GM23248 (cell line): Measurements from ENCODE around the gene FAM117B. TPM values are rescaled to one million over a fixed set of nuclear protein-coding genes. Genes with fewer than 3 reads are reported as not detected.
A peak's percentile ranks its signal among the peaks of the same experiment; 100 is the strongest.
"Not testable (repeated sequence)": the region's sequence is repeated elsewhere in the genome, so short reads cannot be mapped to it uniquely, and the experiment has no call there.

Experiments used
- DNase-seq: peaks from one replicate; pipeline ENCODE4 v3.0.0-alpha.2; 2015
- H2AFZ ChIP-seq: fragments of 200-600 bp; sonication (generic); 2 replicates; pipeline ENCODE4 v1.6.1; 2016; ENCODE audit warnings: antibody characterized with exemption
- H3F3A ChIP-seq: fragments of 200-600 bp; sonication (generic); 2 replicates; pipeline ENCODE4 v1.6.1; 2016; ENCODE audit warnings: mild to moderate bottlenecking, antibody characterized with exemption, mixed run types; ENCODE audit not compliant: insufficient read depth
- H3K27ac ChIP-seq: fragments of 200-600 bp; sonication (generic); 2 replicates; pipeline ENCODE4 v1.5.1; 2016; ENCODE audit warnings: mild to moderate bottlenecking
- H3K27me3 ChIP-seq: fragments of 200-600 bp; sonication (generic); replicated peaks from 2 replicates; pipeline ENCODE4 v1.6.1; 2016; ENCODE audit warnings: mild to moderate bottlenecking; ENCODE audit not compliant: insufficient read depth
- H3K36me3 ChIP-seq: fragments of 200-600 bp; sonication (generic); 2 replicates; pipeline ENCODE4 v1.6.1; 2016; ENCODE audit warnings: low read depth, mild to moderate bottlenecking
- H3K4me1 ChIP-seq: fragments of 200-600 bp; sonication (generic); 2 replicates; pipeline ENCODE4 v1.6.1; 2016; ENCODE audit warnings: mild to moderate bottlenecking; ENCODE audit not compliant: insufficient read depth
- H3K4me2 ChIP-seq: fragments of 200-600 bp; sonication (generic); one replicate; pipeline ENCODE4 v1.6.1; 2016; ENCODE audit warnings: mild to moderate bottlenecking; ENCODE audit not compliant: unreplicated experiment
- H3K4me3 ChIP-seq: fragments of 200-600 bp; sonication (generic); 2 replicates; pipeline ENCODE4 v1.5.1; 2016; ENCODE audit warnings: mild to moderate bottlenecking
- H3K79me2 ChIP-seq: fragments of 200-600 bp; sonication (generic); 2 replicates; pipeline ENCODE4 v1.6.1; 2016; ENCODE audit warnings: mild to moderate bottlenecking; ENCODE audit not compliant: insufficient read depth
- H3K9ac ChIP-seq: fragments of 200-600 bp; sonication (generic); 2 replicates; pipeline ENCODE4 v1.6.1; 2016; ENCODE audit warnings: mild to moderate bottlenecking
- H3K9me2 ChIP-seq: fragments of 200-600 bp; sonication (generic); 2 replicates; pipeline ENCODE4 v1.6.1; 2016; ENCODE audit warnings: mixed run types, mild to moderate bottlenecking, moderate library complexity; ENCODE audit not compliant: insufficient read depth
- H3K9me3 ChIP-seq: fragments of 200-600 bp; sonication (generic); one replicate; pipeline ENCODE4 v1.6.1; 2017; ENCODE audit warnings: low read depth
- H4K20me1 ChIP-seq: fragments of 200-600 bp; sonication (generic); 2 replicates; pipeline ENCODE4 v1.6.0; 2016; ENCODE audit not compliant: insufficient read depth
- EZH2 ChIP-seq: fragments of 200-600 bp; sonication (generic); IDR thresholded peaks from 2 replicates; pipeline ENCODE4 v1.6.1; 2018; ENCODE audit warnings: antibody characterized with exemption, mild to moderate bottlenecking; ENCODE audit not compliant: insufficient read depth, poor library complexity, severe bottlenecking
- EZH2phosphoT487 ChIP-seq: fragments of 200-600 bp; sonication (generic); IDR thresholded peaks from 2 replicates; pipeline ENCODE4 v1.6.1; 2018; ENCODE audit warnings: antibody characterized with exemption, moderate library complexity, mild to moderate bottlenecking, low read depth; ENCODE audit not compliant: insufficient read depth
- WGBS, 2 experiments: methylation state at CpG; one replicate each; pipeline ENCODE4 v1.1.6; 2015 to 2017; ENCODE audit warnings: low lambda C conversion rate in 2 of 2, low coverage in 1 of 2; ENCODE audit errors: missing lambda C conversion rate in 2 of 2; 5-methylcytosine and 5-hydroxymethylcytosine counted together
- in situ Hi-C: fragments of 300-500 bp; cut with MboI; formaldehyde crosslinking; loops from 2 replicates; pipeline ENCODE4 v1.15.0; 2020
- polyA plus RNA-seq: library from polyadenylated mRNA; unstranded; fragments of >200 nt; fragmentation: Nextera tagmentation; extraction: Ambion mirVana; gene quantifications from 2 replicates; pipeline ENCODE4 v1.2.1, GENCODE V29; 2016
- total RNA-seq: library from RNA; depleted of rRNA; stranded (reverse); fragments of >200 nt; shearing (Covaris generic); gene quantifications from 2 replicates; pipeline ENCODE4 v1.2.3, GENCODE V29; 2014

The FAM117B gene
- total and polyA plus RNA-seq, 2 experiments from 2014 or later = 1.1 to 1.2 TPM

DNA sequence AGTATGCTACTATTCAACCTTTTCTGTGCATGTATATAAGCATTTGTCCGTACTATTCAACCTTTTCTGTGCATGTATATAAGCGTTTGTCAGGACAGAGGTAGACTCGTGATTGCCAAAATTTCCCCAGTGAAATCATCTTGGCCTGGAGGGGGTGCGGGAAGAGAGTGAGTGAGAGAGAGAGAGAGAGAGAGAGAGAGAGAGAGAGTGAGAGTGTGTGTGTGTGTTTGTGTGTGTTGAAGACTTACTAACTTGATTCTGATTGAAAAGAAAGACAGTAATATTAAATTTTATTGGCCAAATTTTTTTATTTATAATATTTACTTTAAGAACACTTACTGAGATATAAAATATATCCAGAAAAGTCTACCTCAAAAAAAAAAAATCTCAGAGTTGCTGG lies 19.1 kb downstream of the FAM117B start:
- DNase-seq = no peak
- no peaks in the 10 kb centered on the region for H3K27me3 ChIP-seq
- no peaks in the 10 kb centered on the region for H3K36me3 ChIP-seq
- WGBS, 2 experiments = 89 to 93% methylated on average over 4 of the region's 4 CpGs
- H2AFZ ChIP-seq = no peak overlapping the region
- H3K9me2 ChIP-seq = no peaks in the 10 kb centered on the region
- H3K9me3 ChIP-seq = no peaks in the 10 kb centered on the region
- no peaks in the 10 kb centered on the region for H3K79me2 ChIP-seq
- H4K20me1 ChIP-seq = no peaks in the 10 kb centered on the region
- no peak for TF ChIP-seq EZH2
- no peak for TF ChIP-seq EZH2phosphoT487
- in situ Hi-C loops = no loop called here
- no peak overlapping the region for H3K4me2 ChIP-seq
- H3K27ac ChIP-seq = no peak overlapping the region
- no peak overlapping the region for H3K4me3 ChIP-seq
- H3K4me1 ChIP-seq = no peaks in the 10 kb centered on the region
- H3F3A ChIP-seq = no peaks in the 10 kb centered on the region
- no peak overlapping the region for H3K9ac ChIP-seq

DNA sequence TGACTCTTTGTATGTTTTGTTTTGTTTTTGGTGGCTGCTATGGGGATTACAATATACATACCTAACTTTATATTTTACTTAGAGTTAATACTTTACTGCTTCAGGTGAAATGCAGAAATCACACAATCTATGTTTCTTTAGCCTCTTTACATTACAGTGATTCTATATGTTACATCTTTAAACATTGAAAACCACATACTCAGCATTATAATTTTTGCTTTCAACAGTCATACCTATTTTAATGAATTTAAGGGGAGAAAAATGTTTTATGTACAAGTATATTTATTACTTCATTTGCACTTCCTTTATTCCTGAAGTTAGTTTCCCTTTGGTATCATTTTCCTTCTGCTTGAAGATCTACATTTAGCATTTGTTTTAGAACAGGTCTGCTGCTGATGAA lies 23.1 kb downstream of the FAM117B start:
- no peaks in the 10 kb centered on the region for H3K79me2 ChIP-seq
- H3K9me2 ChIP-seq = no peaks in the 10 kb centered on the region
- H3K36me3 ChIP-seq = no peaks in the 10 kb centered on the region
- H4K20me1 ChIP-seq = no peaks in the 10 kb centered on the region
- H3K27me3 ChIP-seq = no peaks in the 10 kb centered on the region
- no peak overlapping the region for H2AFZ ChIP-seq
- DNase-seq = no peak
- H3K9me3 ChIP-seq = no peaks in the 10 kb centered on the region
- H3K9ac ChIP-seq = no peak overlapping the region
- H3K4me3 ChIP-seq = no peak overlapping the region
- in situ Hi-C loops = no loop called here
- no peaks in the 10 kb centered on the region for H3K4me1 ChIP-seq
- H3K4me2 ChIP-seq = no peak overlapping the region
- no peak overlapping the region for H3K27ac ChIP-seq
- TF ChIP-seq EZH2phosphoT487 (no peak), EZH2 (no peak)
- H3F3A ChIP-seq = no peaks in the 10 kb centered on the region

DNA sequence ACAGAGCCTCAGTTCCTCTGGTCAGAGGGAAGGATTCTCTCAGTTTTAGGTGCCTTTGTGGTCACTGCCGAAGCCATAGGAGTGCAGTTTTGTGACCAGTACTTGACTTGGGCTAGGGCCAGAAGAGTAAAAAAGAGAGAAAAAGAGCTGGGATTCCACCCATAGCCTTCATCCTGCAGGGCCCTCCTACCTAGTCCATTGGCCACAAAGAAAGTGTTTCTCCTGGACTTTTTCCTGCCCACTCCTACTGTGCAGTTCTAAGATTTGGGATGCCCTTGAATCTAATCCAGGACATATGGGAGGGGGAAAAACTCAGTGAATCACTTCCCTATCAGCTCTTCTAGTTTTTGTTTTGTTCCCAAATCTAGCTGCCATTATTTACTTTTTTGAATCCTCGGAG lies 26.0 kb downstream of the FAM117B start:
- no peak for DNase-seq
- no peaks in the 10 kb centered on the region for H3F3A ChIP-seq
- no peaks in the 10 kb centered on the region for H3K27me3 ChIP-seq

DNA sequence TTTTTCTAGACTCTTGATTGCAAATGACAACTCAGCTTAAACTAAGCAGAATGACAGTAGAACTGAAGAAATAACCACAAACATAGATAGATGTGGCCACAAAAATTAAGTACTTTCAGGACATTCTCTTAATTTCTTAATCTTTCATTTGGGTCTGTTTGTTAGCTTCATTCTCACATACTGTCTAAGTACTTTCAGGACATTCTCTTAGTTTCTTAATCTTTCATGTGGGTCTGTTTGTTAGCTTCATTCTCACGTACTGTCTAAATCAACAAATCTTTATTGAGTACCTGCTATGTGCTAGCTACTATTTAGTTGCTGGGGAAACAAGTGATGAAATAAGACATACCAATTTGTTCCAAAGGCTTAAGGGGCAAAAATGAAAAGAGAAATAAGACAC lies 35.1 kb downstream of the FAM117B start:
- Histone ChIP-seq H3K9ac (no peak overlapping the region), H3K27me3 (no peaks in the 10 kb centered on the region), H3K4me1 (peaks cover 8% of the 10 kb centered on the region; the same call in 1 of the 2 replicates), H3K27ac (no peak overlapping the region), H3K9me3 (no peaks in the 10 kb centered on the region), H3K4me3 (no peak overlapping the region), H3K36me3 (no peaks in the 10 kb centered on the region), H3F3A (no peaks in the 10 kb centered on the region), H2AFZ (peak overlapping the region; percentile 31; the same call in 1 of the 2 replicates), H3K9me2 (no peaks in the 10 kb centered on the region), H3K4me2 (no peak overlapping the region), H3K79me2 (no peaks in the 10 kb centered on the region), H4K20me1 (no peaks in the 10 kb centered on the region)
- 75 to 79% methylated on average over 1 of the region's 1 CpG for WGBS, 2 experiments
- TF ChIP-seq EZH2 = no peak
- TF ChIP-seq EZH2phosphoT487 = no peak
- no peak for DNase-seq
- in situ Hi-C loops = no loop called here

More for the DNA sequence above, 26.0 kb downstream of the FAM117B start:
- Histone ChIP-seq H3K4me2 (no peak overlapping the region), H2AFZ (no peak overlapping the region), H3K36me3 (no peaks in the 10 kb centered on the region), H4K20me1 (no peaks in the 10 kb centered on the region), H3K9me2 (no peaks in the 10 kb centered on the region), H3K79me2 (no peaks in the 10 kb centered on the region), H3K4me3 (no peak overlapping the region), H3K27ac (no peak overlapping the region), H3K9me3 (no peaks in the 10 kb centered on the region), H3K9ac (no peak overlapping the region), H3K4me1 (no peaks in the 10 kb centered on the region)
- TF ChIP-seq EZH2 (no peak), EZH2phosphoT487 (no peak)
- WGBS, 2 experiments = 87 to 99% methylated on average over 2 of the region's 2 CpGs
- in situ Hi-C loops = no loop called here

DNA sequence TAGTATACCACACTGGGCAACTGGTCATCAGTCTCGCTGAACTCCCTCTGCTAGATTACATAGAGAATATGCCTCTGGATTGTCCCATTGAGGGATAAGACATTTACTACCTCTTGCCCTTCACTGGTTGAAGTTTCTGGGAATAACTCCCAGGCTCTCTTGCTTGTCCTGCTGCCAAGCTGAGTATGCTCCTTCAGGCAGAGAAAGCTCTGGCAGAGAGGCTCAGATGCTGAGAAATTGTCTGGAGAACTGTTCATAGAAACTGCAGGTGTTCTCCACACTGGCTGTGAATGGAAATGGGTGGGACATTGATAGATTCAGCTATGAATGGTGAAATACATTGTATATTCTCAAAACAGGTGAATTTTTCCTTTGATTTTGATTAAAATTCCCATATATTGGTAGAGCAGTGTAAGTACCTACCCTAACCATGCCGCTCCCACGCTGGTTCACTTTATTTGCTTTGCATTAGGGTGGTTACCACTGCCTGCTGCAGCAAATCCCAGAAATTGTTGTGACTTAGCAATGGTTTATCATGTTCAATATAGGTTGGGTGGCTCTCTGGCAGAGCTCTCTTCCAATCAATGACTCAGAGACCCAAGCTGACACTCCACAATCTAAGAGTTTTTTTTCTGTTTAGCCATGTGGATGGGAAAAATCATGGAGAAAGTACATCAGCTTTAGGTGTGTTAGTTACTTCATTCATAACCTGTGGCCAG lies 36.7 kb downstream of the FAM117B start:
- Histone ChIP-seq H3F3A (no peaks in the 10 kb centered on the region), H3K9me2 (no peaks in the 10 kb centered on the region), H3K27me3 (no peaks in the 10 kb centered on the region), H2AFZ (no peak overlapping the region), H3K9ac (no peak overlapping the region), H4K20me1 (no peaks in the 10 kb centered on the region), H3K4me3 (no peak overlapping the region), H3K4me2 (no peak overlapping the region), H3K27ac (no peak overlapping the region), H3K9me3 (no peaks in the 10 kb centered on the region), H3K36me3 (no peaks in the 10 kb centered on the region), H3K79me2 (no peaks in the 10 kb centered on the region), H3K4me1 (peaks cover 8% of the 10 kb centered on the region; the same call in 1 of the 2 replicates)
- DNase-seq = no peak
- WGBS, 2 experiments = 84 to 90% methylated on average over 3 of the region's 3 CpGs
- no peak for TF ChIP-seq EZH2
- no peak for TF ChIP-seq EZH2phosphoT487
- in situ Hi-C loops = no loop called here

DNA sequence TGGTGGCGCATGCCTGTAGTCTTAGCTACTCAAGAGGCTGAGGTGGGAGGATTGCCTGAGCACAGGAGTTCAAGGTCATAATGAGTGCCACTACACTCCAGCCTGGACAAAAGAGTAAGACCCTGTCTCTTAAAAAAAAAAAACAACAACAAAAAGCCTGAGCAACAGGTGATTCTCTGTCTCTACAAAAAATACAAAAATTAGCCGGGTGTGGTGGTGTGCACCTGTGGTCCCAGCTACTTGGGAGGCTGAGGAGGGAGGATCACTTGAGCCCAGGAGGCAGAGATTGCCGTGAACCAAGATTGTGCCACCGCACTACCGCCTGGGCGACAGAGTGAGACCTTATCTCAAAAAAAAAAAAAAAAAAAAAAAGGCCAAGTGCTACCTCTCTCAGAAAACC lies 40.3 kb downstream of the FAM117B start:
- H3K9ac ChIP-seq, H3K4me3 ChIP-seq, H3F3A ChIP-seq, H2AFZ ChIP-seq, DNase-seq, in situ Hi-C loops, H3K9me2 ChIP-seq, H3K27me3 ChIP-seq, H3K79me2 ChIP-seq, H3K27ac ChIP-seq, H3K4me2 ChIP-seq, H4K20me1 ChIP-seq, H3K9me3 ChIP-seq, H3K36me3 ChIP-seq, H3K4me1 ChIP-seq: not testable (repeated sequence)
- WGBS, 2 experiments = 87 to 89% methylated on average over 6 of the region's 6 CpGs
